ENCODE results near the gene SV2B. TPM values are rescaled to one million over a fixed set of nuclear protein-coding genes. Genes with fewer than 3 reads are reported as not detected.

The SV2B gene
- total and polyA plus RNA-seq, 2 donors (not counting 1 experiment from before 2014, with no cell fraction given): not detected

- Histone ChIP-seq H4K20me1 (ENCODE audit: control insufficient read depth, insufficient read depth, low read length, poor library complexity, severe bottlenecking) (no peaks in the 10 kb centered on the region), H3K36me3 (replicated peaks in 1 of 2; ENCODE audit: control extremely low read depth in 1 of 2, control insufficient read depth in 1 of 2, extremely low read depth in 1 of 2, insufficient read depth in 2 of 2, low read length in 1 of 2) (no peaks in the 10 kb centered on the region), H3K79me2 (ENCODE audit: control insufficient read depth, insufficient read depth, low read length) (no peaks in the 10 kb centered on the region), H3K4me3 (ENCODE audit: control extremely low read depth in 1 of 5, extremely low read depth in 1 of 5, insufficient read depth in 1 of 5, low read depth in 2 of 5, low read length in 4 of 5) (no peak overlapping the region), H3K27me3 (replicated peaks in 1 of 4; ENCODE audit: control extremely low read depth in 1 of 4, control insufficient read depth in 3 of 4, insufficient read depth in 4 of 4, low read length in 3 of 4) (peaks cover 0 to 3% (median 0%) of the 10 kb centered on the region in 4 experiments), H3K9ac (ENCODE audit: low read length) (no peak overlapping the region), H3K27ac (ENCODE audit: low read length in 2 of 2) (no peak overlapping the region), H3K4me1 (ENCODE audit: control insufficient read depth in 2 of 2, insufficient read depth in 2 of 2, low read length in 2 of 2) (no peaks in the 10 kb centered on the region), H3K4me2 (replicated peaks; ENCODE audit: low read depth, low read length, poor library complexity, severe bottlenecking) (no peak overlapping the region), H3K9me3 (ENCODE audit: control extremely low read depth in 1 of 3, control insufficient read depth in 2 of 3, insufficient read depth in 1 of 3, low read length in 2 of 3) (no peaks in the 10 kb centered on the region), H2AFZ (ENCODE audit: insufficient read depth, low read depth, low read length, poor library complexity, severe bottlenecking) (no peak overlapping the region)
- Mint-ChIP-seq H3K9me3 (ENCODE audit: insufficient read depth) (no peaks in the 10 kb centered on the region), H3K27ac (no peak overlapping the region), H3K27me3 (peaks cover 40% of the 10 kb centered on the region), H3K4me1 (no peaks in the 10 kb centered on the region), H3K4me3 (no peak overlapping the region)
- intact Hi-C loops (cut with micrococcal nuclease): no loop called here
- TF ChIP-seq EZH2 (IDR thresholded peaks at IDR 0.05; ENCODE audit: borderline replicate concordance, insufficient read depth, low read depth, low read length, poor library complexity, severe bottlenecking) (no peak), CTCF (IDR thresholded peaks at IDR 0.05) (no peak)
- ATAC-seq (ENCODE audit: low read depth) (no peak), DNase-seq (no peak)
- 85% methylated on average over 9 of the region's 9 CpGs for WGBS (ENCODE audit: insufficient coverage)
- ChIA-PET POLR2A (no interaction called here), CTCF (no interaction called here)
Observed at GRCh38 chr15:91136386-91136923, 36.4 kb downstream of the SV2B start.

DNA sequence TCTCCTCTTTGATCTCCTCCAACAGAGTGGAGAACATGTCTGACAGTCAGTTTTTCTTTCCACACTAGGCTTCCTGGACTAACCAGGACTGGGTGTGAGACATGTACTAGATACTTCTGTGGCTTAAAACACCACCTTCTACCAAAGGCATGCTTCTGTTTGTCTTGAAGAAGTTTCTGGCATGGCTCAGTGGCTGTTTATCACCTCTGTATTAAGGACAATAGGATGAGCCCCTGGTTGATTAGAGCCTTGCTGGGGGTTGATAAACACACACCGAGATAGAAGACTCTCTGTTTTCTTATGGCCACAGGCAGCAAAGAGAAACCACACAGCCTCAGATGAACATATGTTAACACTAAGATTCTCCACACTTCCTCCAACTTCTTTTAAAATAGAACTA is 40.5 kb downstream of the SV2B start:
- Histone ChIP-seq H2AFZ (ENCODE audit: insufficient read depth, low read depth, low read length, poor library complexity, severe bottlenecking) (no peak overlapping the region), H3K27me3 (replicated peaks in 1 of 4; ENCODE audit: control extremely low read depth in 1 of 4, control insufficient read depth in 3 of 4, insufficient read depth in 4 of 4, low read length in 3 of 4) (no peaks in the 10 kb centered on the region), H3K4me2 (replicated peaks; ENCODE audit: low read depth, low read length, poor library complexity, severe bottlenecking) (no peak overlapping the region), H4K20me1 (ENCODE audit: control insufficient read depth, insufficient read depth, low read length, poor library complexity, severe bottlenecking) (no peaks in the 10 kb centered on the region), H3K27ac (ENCODE audit: low read length in 2 of 2) (no peak overlapping the region), H3K4me3 (ENCODE audit: control extremely low read depth in 1 of 5, extremely low read depth in 1 of 5, insufficient read depth in 1 of 5, low read depth in 2 of 5, low read length in 4 of 5) (no peak overlapping the region), H3K4me1 (ENCODE audit: control insufficient read depth in 2 of 2, insufficient read depth in 2 of 2, low read length in 2 of 2) (no peaks in the 10 kb centered on the region), H3K9me3 (ENCODE audit: control extremely low read depth in 1 of 3, control insufficient read depth in 2 of 3, insufficient read depth in 1 of 3, low read length in 2 of 3) (peaks cover 0 to 1% (median 0%) of the 10 kb centered on the region in 3 donors), H3K36me3 (replicated peaks in 1 of 2; ENCODE audit: control extremely low read depth in 1 of 2, control insufficient read depth in 1 of 2, extremely low read depth in 1 of 2, insufficient read depth in 2 of 2, low read length in 1 of 2) (no peaks in the 10 kb centered on the region), H3K9ac (ENCODE audit: low read length) (no peak overlapping the region), H3K79me2 (ENCODE audit: control insufficient read depth, insufficient read depth, low read length) (no peaks in the 10 kb centered on the region)
- Mint-ChIP-seq H3K27ac (no peak overlapping the region), H3K4me1 (peaks cover 1% of the 10 kb centered on the region), H3K27me3 (peaks cover 28% of the 10 kb centered on the region), H3K4me3 (no peak overlapping the region), H3K9me3 (ENCODE audit: insufficient read depth) (no peaks in the 10 kb centered on the region)
- WGBS (ENCODE audit: insufficient coverage): 67% methylated on average over 1 of the region's 1 CpG
- TF ChIP-seq CTCF (IDR thresholded peaks at IDR 0.05): no peak
- no peak for TF ChIP-seq EZH2 (IDR thresholded peaks at IDR 0.05; ENCODE audit: borderline replicate concordance, insufficient read depth, low read depth, low read length, poor library complexity, severe bottlenecking)
- no peak for DNase-seq
- ChIA-PET CTCF (interaction anchor here (0.7 to 1.2 kb wide), 2 partner anchors 14 to 181 kb away, joined by 3 read pairs; no protein-coding TSS in a partner anchor), POLR2A (no interaction called here)
- no peak for ATAC-seq (ENCODE audit: low read depth)
- intact Hi-C loops (cut with micrococcal nuclease): no loop called here

All from B cell (primary cell).